NCI-H510A treated with DMSO at 0.1 percent for 48 hours (cell line): Measurements from ENCODE around the gene SYTL2.

ENCODE experiments used
- DNase-seq: peaks from one replicate; lab custom pipeline; 2025; lab: John Stamatoyannopoulos, UW

Gene SYTL2

DNA sequence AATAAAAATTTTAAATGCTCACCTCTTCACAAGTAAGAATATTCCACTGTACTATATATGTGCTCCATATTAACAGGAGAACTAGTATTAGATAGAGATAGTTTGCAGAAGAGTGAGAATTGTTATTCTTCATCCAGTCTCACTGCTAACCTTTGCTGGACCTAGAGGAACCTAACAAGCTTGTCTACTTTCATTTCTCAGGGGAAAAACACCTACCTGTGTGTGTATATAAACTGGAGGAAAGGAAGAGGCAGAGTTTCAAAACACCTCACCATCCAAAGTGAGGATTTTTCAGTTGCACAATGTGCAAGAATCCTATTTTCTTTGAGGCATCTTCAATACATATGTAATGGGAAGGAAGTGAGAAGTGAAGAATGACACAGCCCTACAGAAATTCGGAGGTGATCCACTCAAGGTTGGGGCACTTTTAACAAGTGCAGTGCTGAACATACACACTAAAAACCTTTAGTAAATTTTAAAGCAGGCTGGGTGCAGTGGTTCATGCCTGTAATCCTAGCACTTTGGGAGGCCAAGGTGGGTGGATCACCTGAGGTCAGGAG lies 52.4 kb downstream of the SYTL2 start:
- DNase-seq, result no peak

GRCh38 chr11:85758026-85758425 lies 52.9 kb downstream of the SYTL2 start:
- DNase-seq, result peak; percentile 6

GRCh38 chr11:85756401-85757200 lies 54.3 kb downstream of the SYTL2 start:
- no peak for DNase-seq

DNA sequence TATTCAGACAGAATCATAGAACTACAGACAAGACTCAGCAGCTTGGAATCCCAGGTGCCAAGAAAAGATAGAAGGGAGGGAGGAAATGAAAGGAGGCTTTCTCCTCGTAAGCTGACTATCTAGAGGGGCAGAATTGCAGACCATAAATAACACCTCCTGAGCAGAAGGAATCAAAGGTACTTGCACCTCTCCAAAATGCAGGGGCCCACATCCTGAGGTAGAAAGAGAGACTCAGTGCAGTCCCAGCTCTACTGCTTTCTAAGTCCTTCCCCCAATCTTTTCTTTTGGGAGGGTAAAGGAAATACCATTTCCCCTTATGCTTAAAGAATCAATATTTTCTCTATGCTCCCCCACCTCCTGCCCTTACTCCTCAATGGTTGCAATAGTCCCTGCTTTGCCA lies 55.2 kb downstream of the SYTL2 start:
- DNase-seq, result no peak

DNA sequence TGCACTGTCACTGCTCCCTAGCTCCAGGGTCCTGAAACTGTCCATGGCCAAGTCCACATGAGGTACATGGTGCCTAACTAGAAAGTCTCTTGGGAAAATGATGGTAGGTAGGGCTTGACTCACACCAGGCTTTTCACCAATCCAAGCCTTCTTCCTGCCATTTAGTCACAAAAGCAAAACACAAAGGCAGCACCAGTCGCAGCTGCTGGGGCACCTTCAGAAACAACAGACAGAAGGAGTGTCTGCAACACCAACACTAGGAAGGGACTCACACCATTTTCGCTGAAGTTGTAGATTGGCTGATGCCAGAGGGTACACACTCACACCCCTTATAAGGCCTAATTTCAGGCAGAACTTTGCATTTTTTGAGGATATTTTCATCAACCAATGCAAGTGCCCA lies 55.7 kb downstream of the SYTL2 start:
- no peak for DNase-seq

GRCh38 chr11:85752890-85753581 lies 57.9 kb downstream of the SYTL2 start:
- DNase-seq, result no peak

- DNase-seq, result no peak
These were observed 58.6 kb downstream of the SYTL2 start for GRCh38 chr11:85752201-85752889.

GRCh38 chr11:85751724-85752123 lies 59.2 kb downstream of the SYTL2 start:
- no peak for DNase-seq

DNA sequence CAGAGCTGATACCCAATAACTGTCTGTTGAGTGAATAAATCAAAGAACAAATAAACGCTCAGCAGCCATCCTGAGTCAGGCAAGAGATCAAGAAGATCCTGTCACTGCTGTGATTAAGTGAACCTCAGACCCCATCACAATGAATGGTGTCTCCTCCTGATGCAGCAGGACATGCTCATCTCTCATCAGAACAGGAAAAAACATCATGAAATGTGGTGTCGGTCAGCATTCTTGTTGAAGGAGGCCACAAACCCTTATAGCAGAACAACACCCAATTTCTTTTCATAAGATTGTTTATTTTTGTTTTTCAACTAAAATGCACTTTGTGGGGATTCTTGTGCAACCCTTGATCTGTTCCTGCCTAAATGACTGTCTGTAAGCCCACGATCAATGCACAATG lies 60.3 kb downstream of the SYTL2 start:
- DNase-seq, result no peak

GRCh38 chr11:85749884-85750283 lies 61.1 kb downstream of the SYTL2 start:
- DNase-seq, result no peak

- no peak for DNase-seq
These were observed 61.6 kb downstream of the SYTL2 start for GRCh38 chr11:85749287-85749834.

GRCh38 chr11:85748455-85748891 lies 62.5 kb downstream of the SYTL2 start:
- DNase-seq, result no peak

DNA sequence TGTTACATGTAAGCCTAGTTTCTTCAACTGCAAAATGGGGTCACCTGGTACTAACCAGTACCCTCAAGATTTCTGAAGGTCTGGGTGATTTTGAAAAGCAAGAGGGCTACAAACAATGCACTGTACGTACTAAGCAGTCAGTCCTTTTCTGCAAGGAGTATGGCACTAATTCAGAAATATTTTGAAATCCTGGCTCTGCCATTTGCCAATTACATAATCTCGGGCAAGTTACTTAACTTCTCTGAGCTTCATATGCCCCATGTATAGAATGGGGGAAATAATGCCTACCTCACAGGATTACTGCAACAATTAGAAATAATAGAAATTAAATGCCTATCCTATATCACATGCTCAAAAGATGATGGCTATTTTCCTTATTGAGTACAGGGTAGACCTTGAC lies 64.3 kb downstream of the SYTL2 start:
- DNase-seq, result no peak

DNA sequence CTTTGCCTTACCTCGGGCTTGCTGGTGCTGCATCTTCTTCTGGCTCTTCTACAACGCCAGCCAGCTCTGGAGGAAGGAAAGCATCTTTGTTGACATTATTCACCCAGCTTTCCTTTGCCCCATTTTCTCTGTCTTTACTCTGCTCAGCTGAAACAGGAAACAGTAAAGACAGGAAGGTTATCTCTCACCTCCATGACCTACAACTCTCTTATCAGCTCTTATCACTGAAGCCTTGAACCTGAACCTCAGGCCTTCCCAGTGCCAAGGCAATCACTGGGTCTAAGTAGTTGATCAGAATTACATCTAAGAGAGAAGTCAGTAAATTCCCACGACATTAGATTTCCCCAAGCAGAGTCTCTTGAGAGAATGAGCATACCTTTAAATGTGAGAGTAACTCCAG lies 65.3 kb downstream of the SYTL2 start:
- no peak for DNase-seq

- DNase-seq, result no peak
These were observed 68.1 kb downstream of the SYTL2 start for GRCh38 chr11:85742873-85743275.

DNA sequence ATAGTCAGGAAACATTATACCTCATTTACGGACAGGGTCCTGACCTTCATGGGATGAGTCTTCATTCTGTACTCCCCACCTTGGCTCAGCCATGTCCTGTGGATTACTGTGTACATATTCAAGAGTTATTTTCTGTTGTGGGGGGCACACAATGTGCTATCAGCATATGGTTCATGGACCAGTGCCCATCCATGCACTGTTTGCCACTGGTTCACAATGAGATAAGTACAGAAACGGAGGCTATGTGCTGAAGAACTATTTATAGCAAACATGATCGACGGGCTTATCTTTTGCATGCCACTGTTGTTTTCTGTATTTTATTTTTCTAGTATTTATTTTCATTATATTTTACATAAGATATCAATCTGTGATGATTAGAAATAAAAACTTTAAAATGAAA lies 68.6 kb downstream of the SYTL2 start:
- no peak for DNase-seq

DNA sequence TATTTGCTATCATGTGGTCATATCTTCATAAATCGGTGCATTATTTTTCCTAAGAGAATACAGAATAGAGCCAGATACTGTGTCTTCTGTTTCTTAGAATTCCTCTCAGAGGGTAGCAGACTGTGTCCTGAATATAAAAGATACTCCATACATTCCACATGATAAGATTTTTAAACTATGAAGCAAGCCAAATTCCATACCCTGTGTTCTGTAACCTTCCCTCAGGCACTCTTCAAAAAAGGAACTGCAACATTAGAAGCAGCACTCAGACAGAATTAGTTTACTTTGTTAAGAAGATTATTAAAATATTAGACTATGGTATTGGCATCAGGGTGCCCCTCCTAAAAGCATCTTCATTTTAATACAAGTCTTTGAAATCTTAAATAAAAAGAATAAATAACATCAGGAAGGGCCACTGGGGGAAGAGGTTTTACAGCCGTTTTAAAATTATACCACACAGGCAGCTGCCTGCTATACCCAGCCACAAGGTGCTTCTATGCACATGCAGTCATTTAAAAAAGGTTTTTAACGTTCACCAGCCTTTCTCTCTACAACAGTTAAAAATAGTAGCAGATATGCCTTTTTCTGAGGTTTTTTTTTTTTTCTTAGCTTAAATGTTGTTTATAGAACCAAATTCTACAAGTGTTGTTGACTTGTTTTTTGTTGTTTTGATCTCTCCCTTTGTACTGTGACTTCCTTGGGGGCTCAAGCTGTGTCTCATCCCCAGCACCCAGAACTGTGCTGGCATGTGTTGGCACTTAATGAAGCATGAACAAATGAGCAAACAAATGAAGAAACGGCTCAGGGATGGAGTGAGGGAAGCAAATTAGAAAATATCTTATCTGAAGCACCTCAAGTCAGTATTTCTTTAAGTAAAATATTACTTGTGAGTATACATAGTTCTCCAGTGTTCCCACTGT lies 70.2 kb downstream of the SYTL2 start:
- DNase-seq, result no peak

DNA sequence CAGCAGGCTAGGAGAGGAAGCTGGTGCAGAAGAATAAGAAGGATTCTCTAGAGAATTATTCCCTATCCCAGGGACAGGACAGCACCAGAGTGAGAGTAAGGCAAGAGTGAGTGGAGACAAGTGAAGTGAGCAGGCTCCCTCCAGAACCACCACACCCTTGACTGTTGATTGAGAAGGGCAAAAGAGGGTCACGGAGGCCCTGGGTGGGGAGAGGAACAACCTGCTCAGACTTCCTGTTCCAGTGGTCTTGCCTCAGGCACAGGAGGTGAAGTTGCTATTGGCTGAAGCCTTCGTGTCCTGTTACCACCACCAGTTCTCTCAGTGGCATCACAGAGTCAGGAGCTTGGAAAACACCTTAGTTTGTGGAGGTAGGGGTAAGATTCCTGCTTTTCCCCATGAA lies 73.2 kb downstream of the SYTL2 start:
- DNase-seq, result no peak

DNA sequence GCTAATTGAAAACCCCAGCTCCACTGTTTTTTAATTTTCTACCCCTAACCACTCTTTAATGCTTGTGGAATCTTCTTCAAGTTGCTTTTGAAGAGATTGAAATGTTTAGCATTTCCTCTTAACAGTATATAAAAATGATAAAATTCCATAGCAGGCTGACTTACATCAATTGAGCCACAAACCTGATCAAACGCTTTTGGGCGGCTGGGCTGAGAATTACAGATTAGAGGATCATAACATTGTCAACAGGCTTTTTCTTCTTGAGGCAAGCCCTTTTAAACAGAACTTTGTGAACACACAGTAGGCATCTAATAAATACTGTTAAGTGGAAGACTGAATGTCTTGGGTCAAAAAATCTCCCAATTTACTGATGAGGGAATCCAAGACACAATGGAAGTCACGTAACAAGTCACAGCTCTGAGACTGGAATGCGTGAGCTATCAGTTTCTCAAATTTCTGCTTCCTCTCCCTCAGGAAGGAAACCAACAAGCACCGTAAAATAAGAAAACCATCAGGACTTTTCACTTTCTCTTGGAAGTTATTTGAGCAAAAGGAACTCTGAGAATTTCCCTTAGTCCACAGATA lies 75.0 kb downstream of the SYTL2 start:
- no peak for DNase-seq

DNA sequence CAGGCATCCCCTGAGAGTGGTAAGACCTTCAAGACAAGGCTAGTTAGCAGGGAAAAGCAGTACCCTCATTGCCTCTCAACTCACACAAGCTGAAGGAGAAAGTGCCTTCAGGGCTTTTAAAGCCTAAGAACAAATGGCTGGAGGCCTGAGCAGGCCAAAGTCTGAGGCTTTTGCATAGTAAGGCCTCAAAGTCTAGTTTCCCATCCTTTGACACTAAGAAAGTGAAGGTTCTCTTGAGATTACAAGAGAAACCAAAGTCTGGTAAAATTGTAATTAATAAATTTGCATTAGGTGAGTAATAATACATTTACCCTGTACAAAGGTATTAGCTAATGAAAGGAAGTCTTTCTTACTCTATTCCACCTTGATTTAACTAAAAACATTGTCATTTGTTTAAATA lies 78.0 kb downstream of the SYTL2 start:
- DNase-seq, result no peak

GRCh38 chr11:85726381-85726780 lies 84.6 kb downstream of the SYTL2 start:
- no peak for DNase-seq
